Measurements from ENCODE around the gene RPL37A. TPM values are rescaled to one million over a fixed set of nuclear protein-coding genes. Genes with fewer than 3 reads are reported as not detected.

The RPL37A gene
- total RNA-seq, 1 donor from 2014 or later: 3,180 TPM

- DNase-seq: no peak
These were observed 8.6 kb upstream of the RPL37A start for GRCh38 chr2:216490061-216490460.

DNA sequence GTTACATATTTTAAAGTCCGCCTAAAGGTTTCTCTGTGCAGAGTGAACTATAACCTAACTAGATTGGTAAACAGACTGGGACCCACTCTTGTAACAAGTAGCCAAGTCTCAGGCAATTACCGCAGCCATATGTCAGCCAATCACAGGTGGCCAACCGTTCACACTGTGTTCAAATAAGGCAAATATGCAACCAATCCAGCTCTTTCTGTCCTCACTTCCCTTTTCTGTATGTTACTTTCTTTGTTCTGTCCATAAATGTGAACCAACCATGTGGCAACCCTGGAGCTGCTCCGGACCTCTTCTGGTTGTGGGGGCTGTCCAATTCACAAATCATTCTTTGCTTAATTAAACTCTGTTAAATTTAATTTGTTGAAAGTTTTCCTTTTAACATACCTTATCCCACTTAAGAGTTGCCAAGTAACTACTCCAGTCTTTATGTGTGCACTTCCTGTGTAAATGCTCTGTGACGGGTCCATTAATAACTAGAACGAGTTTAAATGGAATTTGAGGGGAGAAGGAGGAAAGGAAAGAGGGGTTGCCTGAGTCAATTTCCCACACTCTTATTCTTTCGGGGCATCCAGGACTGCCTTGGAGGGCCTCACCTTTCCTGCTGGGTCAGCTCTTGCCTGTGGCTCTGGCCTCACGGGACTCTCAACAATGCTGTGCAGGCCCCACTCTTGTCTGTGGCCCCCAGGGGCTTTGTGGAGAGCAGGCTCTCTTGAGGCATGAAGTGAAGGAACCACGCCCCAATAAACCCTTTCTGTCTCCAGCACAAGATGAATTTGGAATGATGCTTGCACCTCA, 6.6 kb upstream of the RPL37A start:
- no peak for DNase-seq

DNA sequence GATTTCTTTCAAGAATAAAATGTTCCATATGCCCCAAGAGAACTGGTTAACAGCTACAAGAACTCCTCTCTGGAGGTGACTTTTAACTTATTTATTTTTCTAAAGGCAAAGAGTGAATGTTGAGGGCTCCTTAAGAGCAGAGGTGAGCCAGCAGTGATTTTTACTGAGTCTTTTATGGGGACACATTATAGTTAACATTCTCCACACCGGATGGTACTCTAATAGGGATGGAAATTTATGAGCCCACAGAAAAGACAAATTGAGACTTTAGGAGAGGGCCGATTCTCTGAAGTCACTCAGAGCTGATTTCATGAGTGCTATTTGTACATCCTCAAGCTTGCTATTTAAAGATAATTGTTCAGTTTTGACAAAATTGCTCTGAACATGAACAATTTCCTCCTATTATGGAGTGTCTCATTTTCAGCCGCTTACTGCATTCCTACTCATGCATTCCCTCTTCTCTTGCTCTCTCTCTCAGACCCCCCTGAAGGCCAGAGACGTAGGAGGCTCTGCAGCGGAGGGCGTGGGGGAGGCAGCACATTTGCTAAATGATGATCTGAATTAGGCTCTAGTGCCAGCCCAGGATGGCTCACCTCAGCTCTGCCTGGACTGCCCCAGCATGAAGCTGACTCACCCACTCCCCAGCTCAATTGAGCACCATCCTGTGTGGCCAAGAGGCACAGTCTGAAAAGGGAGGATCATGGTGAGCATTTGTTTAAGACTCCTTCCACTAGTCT, 5.9 kb upstream of the RPL37A start:
- no peak for DNase-seq

DNA sequence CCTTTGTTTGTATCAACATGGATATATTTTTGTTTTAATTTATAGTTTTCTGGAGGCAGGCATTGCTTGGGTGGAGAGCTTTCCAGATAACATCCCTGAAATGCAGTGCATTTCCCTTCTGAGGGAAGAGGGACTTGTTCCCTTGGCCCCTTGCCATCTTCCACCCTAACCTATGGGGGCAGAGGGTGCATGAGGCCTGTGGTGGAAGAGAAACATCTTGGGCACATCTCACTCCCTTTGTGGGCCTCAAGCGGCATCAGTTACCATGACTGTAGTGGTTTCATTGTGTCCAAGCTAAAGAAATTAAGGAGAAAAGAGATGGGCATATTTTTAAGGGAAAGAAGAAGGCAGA, 5.3 kb upstream of the RPL37A start:
- no peak for DNase-seq

DNA sequence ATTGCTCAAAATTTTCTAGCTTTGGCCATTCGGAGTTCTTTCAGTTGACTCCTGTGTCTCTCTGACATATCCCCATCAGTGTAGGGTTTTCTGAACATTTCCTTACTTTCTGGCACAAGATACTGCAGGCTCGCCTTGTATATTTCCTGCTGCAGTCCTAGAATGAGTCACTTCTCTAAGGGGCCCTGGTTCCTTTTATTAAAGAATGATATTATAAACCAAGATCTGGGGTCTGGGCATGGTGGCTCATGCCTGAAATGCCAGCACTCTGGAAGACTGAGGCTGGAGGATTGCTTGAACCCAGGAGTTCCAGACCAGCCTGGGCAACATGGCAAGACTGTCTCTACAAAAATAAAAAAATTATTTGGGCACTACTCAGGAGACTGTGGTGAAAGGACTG, 3.0 kb upstream of the RPL37A start:
- no peak for DNase-seq

- DNase-seq: no peak
These were observed 1.1 kb upstream of the RPL37A start for GRCh38 chr2:216497382-216498069.

- no peak for DNase-seq
These were observed 620 bp upstream of the RPL37A start for GRCh38 chr2:216498070-216498378.

GRCh38 chr2:216499641-216500218, 1.1 kb downstream of the RPL37A start:
- no peak for DNase-seq

- no peak for DNase-seq
These were observed 1.9 kb downstream of the RPL37A start for GRCh38 chr2:216500572-216500971.

GRCh38 chr2:216501854-216502253, 3.2 kb downstream of the RPL37A start:
- DNase-seq: no peak

DNA sequence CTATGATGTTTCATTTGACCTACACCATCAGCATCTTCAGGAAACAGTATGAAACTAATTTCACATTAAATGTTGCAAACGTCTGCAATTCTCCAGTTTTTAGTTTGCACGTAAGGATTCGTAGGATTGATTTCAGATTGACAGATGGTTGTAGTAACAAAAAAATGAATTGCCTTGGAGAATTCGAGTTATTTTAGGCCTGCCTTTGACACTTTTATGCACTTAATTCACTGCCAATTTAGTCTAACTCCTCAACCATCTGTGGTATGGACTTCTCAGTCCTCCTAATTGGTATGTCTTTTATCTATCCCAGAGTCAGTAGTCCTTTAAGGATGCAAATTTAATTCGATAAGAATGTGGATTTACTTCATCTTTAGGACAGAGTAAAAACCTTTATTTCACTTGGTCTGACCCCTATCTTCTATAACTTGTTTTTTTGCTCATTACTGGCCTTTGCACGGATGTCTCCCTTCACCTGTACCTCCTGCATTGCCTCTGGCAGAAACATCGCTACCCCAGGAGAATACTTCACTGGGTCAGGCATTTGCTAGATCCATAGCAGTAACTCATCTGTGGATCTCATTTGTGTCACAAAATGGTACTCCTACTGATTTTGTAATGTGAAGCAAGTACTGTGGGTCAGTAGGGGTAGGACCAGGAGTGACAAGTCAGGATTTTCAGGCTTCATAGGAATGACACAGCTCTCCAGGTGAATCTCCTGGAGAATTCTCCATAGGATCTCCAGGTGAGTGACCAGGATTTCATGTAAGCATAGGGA, 3.9 kb downstream of the RPL37A start:
- no peak for DNase-seq

DNA sequence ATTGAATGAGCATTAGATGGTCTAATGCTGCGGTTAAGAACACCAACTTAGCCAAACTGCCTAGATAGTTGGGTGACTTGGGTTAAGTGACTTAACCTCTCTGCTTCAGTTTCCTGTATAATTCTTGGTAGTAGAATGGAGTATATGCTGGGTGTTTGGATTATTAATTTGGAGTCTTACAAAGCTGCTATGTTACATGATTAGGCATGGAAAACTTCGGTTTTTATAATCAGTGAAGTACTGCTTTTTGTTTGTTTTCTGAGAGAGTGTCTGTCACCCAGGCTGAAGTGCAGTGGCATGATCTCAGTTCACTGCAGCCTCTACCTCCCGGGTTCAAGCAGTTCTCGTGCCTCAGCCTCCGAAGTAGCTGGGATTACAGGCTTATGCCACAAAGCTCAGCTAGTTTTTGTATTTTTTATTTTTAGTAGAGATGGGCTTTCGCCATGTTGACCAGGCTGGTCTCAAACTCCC, 4.5 kb downstream of the RPL37A start:
- no peak for DNase-seq

- DNase-seq: no peak
These were observed 5.2 kb downstream of the RPL37A start for GRCh38 chr2:216503697-216504375.

- DNase-seq: no peak
These were observed 5.7 kb downstream of the RPL37A start for GRCh38 chr2:216504376-216504762.

GRCh38 chr2:216505133-216506106, 6.8 kb downstream of the RPL37A start:
- DNase-seq: no peak

DNA sequence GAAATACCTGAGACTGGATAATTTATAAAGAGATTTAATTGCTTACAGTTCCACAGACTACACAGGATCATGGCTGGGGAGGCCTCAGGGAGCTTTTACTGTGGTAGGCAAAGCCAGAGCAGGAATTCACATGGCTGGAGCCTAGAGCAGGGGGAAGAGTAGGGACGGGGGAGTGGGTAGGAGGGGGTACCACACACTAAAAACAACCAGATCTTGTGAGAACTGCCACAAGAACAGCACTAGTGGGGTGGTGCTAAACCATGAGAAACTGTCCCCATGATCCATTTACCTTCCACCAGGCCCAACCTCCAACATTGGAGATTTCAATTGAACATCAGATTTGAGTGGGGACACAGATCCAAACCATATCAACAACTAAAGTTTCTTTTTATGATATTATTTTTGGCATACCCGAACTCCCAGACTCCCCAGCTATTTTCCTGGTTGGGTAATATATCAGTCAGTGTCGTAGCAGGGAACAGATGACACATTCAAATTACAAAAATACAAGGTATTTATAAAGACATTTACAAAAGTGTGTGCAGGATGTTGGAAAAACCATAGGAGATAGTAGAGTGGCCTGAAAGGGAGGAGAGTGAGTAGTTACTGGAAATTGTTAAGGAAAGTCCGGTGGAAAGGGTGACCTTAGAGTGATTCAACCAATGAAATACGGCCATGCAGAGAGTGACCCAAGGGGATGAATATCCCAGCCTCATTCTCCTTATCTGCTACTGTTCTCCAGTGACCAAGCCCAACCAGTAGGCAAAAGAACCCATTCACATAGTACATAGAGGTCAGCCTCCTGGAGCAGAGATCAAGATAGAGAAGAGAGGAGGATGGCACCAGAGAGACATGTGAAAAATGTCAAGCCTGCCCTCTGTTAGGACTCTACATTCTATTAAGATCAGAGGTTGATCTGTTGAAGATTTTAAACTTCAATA, 8.8 kb downstream of the RPL37A start:
- no peak for DNase-seq

- DNase-seq: no peak
These were observed 9.6 kb downstream of the RPL37A start for GRCh38 chr2:216508229-216508628.

DNA sequence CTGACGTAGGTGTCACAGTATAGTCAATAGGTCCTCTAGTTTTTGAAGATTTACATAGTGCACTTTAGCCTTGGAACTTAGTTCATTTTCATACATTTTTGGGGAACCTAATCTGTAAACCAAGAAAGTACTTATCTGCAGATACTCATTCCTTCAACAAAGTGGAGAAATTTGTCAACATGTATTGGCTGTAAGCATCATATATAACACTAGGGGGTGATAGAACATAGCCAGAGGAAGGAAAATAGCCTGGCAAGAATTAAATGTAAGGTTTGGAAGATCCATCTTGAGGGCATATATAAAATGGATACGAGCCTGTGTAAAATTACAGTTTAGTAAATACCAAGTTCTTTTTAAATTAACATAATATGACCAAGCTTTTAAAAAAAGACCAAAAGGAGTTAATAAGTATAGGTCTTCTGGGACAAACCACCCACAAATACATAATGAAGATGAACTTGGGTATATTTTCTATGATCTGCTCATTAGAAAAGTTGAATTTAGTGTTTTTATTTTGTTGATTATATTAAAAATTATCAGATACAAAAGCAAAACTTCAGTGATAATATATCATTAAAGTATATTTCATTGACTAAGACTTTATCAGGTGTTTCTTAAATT, 18.2 kb downstream of the RPL37A start:
- peak; percentile 57 for DNase-seq
